IPS-20b (cell line): ENCODE results near the gene KLF7.

Experiments
- H3K27ac ChIP-seq: one replicate; pipeline ENCODE4 v1.5.1; 2013; ENCODE audit warnings: low read length
- H3K27me3 ChIP-seq: 2 replicates; pipeline ENCODE4 v1.6.1; 2013; ENCODE audit warnings: mild to moderate bottlenecking, low read length, inconsistent platforms; ENCODE audit not compliant: insufficient read depth
- H3K36me3 ChIP-seq: 2 replicates; pipeline ENCODE4 v1.6.1; 2013; ENCODE audit warnings: low read depth, mild to moderate bottlenecking, inconsistent platforms, low read length, moderate library complexity; ENCODE audit not compliant: insufficient read depth
- H3K4me1 ChIP-seq: 2 replicates; pipeline ENCODE4 v1.6.1; 2013; ENCODE audit warnings: mild to moderate bottlenecking, control low read depth, inconsistent platforms, low read length, moderate library complexity; ENCODE audit not compliant: insufficient read depth
- H3K4me3 ChIP-seq: 2 replicates; pipeline ENCODE4 v1.5.1; 2013; ENCODE audit warnings: mild to moderate bottlenecking, low read length, inconsistent platforms
- H3K9ac ChIP-seq: 2 replicates; pipeline ENCODE4 v1.6.1; 2013; ENCODE audit warnings: low read depth, mild to moderate bottlenecking, inconsistent platforms, low read length, moderate library complexity
- H3K9me3 ChIP-seq: 2 replicates; pipeline ENCODE4 v1.6.1; 2013; ENCODE audit warnings: mild to moderate bottlenecking, low read depth, low read length, inconsistent platforms; ENCODE audit not compliant: insufficient read depth

The KLF7 gene

DNA sequence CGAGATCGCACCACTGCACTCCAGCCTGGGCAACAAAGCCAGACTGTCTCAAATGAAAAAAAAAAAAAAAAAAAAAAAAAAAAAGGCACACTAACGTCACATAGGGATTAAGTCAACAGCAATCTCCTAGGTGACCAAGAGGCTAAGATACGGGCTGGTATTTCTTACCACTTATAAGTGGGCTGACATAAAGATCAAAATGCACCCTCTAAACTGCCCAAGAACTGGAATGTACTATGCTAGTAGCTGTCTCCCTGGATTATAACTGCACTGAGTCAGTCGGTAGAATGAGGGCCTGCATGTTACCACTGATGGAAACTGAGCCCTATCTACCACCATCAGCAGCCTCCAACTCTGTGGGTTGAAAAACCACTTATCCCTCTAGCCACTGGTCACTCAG, 80.6 kb downstream of the KLF7 start:
- peaks cover 31% of the 10 kb centered on the region for H3K36me3 ChIP-seq
- no peak overlapping the region for H3K27ac ChIP-seq
- peaks cover 4% of the 10 kb centered on the region; the same call in 1 of the 2 replicates for H3K4me1 ChIP-seq

DNA sequence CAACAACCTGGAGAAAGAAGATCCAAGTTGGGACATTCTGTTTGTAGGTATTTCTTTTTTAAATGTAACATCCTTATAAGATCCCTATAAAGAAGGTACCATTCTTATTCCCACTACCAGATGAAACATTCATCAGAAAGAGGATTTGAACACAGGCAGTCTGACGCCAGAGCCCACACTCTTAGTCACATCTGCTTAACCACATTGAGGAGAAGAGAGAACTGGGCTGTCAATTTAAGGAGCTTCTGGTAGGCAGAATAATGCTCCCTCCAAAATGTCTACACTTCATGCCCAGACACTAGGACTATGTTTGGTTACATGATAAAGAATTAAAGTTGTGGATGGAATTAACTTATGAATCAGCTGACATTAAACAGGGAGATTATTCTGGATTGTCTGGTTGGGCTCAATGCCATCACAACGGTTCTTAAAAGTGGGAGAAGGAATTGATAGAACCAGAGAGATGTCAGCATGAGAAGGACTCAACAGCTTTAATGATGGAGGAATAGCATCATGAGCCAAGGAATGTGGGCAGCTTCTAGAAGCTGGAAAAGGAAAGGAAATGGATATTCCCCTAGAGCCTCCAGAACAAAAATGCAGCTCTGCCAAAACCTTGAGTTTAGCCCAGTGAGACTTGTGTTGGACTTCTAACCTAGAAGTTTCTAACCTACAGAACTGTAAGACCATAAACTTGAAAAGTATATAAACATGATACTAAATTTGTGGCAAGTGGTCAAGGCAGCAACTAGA, 82.2 kb downstream of the KLF7 start:
- Histone ChIP-seq H3K27me3 (no peaks in the 10 kb centered on the region), H3K27ac (no peak overlapping the region), H3K4me1 (no peaks in the 10 kb centered on the region), H3K9me3 (no peaks in the 10 kb centered on the region), H3K36me3 (peaks cover 40% of the 10 kb centered on the region), H3K9ac (no peak overlapping the region), H3K4me3 (no peak overlapping the region)

More for the DNA sequence above, 80.6 kb downstream of the KLF7 start:
- H3K9ac ChIP-seq: no peak overlapping the region
- no peak overlapping the region for H3K4me3 ChIP-seq
- H3K9me3 ChIP-seq: no peaks in the 10 kb centered on the region
- H3K27me3 ChIP-seq: no peaks in the 10 kb centered on the region

DNA sequence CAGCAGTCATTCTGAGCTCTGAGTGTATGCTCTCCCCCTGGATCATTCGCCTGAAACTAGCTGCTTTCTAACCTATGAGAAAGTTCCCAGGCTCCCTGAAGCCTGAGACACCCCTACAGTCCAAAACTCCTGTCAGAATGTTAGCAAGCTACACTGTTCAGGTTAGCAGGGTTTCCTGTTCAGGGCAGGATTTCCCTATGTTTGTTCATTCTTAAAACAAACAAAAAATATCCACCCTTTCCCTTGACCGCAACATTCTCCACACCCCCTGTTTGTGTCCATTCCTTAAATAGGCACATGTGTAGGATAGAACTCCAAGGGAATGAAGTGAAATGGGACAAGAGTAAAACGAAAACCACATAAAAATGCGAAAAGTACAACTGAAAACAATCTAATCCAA, 83.1 kb downstream of the KLF7 start:
- Histone ChIP-seq H3K27ac (no peak overlapping the region), H3K9ac (no peak overlapping the region), H3K9me3 (no peaks in the 10 kb centered on the region), H3K36me3 (peaks cover 40% of the 10 kb centered on the region), H3K4me3 (no peak overlapping the region), H3K27me3 (no peaks in the 10 kb centered on the region), H3K4me1 (no peaks in the 10 kb centered on the region)

DNA sequence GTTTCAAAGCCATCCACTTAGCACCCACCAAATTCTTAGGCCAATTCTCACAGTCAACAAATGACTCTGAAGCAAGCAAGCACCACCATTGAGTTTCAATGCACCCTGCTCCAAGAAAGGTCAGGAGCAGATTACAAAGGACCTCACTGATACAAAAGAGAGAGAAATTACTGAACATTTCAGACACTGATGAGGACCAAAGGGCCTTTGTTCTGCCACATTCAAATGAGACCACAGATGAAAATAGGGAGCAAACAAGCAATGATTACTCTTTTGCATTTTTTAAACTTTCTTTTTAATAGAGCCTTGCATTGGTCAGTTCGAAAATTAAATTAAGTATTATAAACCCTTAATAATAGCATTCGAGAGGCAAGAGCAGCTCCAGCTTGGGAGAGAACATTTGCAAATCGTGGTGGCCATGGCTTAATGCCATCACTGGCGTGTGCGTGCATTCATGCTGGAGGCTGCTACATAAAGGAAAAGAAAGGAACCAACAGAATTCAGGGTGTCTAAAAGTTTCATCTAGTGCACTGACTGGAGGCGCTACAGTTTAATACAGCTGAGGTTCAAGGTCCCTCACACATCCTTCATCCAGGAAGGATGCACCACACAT, 87.5 kb downstream of the KLF7 start:
- Histone ChIP-seq H3K4me1 (peaks cover 25% of the 10 kb centered on the region; the same call in 1 of the 2 replicates), H3K27me3 (no peaks in the 10 kb centered on the region), H3K9me3 (no peaks in the 10 kb centered on the region), H3K36me3 (peaks cover 28% of the 10 kb centered on the region), H3K4me3 (no peak overlapping the region), H3K27ac (no peak overlapping the region), H3K9ac (no peak overlapping the region)

DNA sequence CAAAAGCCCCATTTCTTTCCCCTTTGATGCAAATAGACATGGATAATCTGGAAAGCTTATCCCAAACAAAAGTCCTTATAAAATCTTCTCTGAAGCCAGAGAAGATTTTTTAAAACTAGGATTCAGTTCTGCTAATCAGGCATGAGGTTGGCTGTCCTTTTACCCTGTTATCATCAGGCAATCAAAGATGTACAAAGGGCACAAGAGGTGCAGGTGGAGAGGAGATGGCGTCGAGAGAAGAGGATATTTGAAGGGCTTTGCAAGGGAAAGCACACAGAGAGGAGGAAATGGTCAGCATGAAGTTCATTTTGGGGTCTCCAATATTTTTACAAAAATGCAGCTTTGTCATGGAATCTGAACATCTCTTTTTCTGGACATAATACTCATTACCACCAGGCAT, 88.5 kb downstream of the KLF7 start:
- Histone ChIP-seq H3K27ac (no peak overlapping the region), H3K27me3 (no peaks in the 10 kb centered on the region), H3K36me3 (peaks cover 28% of the 10 kb centered on the region), H3K9ac (no peak overlapping the region), H3K9me3 (no peaks in the 10 kb centered on the region), H3K4me1 (peaks cover 25% of the 10 kb centered on the region; the same call in 1 of the 2 replicates), H3K4me3 (no peak overlapping the region)

DNA sequence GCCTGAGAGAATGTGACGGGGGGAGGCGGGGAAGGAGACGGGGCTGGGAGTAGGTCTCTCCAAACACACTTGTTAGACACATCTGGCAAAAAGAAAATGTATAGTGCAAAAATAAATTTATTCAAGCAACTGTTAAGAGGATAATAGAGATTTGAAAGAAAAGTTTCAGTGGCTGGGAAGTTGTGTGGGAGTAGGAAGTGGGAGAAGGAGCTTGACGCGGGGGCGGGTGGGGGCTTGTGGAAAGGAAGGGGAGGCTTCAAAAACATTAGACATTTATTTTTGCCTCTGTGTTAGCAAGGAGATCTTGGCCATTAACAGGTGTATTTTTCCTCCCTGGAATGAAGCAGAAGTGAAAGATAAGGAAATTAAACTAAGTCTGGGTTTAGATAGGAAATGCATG, 90.3 kb downstream of the KLF7 start:
- Histone ChIP-seq H3K9me3 (no peaks in the 10 kb centered on the region), H3K4me1 (peaks cover 25% of the 10 kb centered on the region; the same call in 1 of the 2 replicates), H3K27me3 (no peaks in the 10 kb centered on the region), H3K36me3 (peaks cover 13% of the 10 kb centered on the region), H3K4me3 (no peak overlapping the region), H3K9ac (no peak overlapping the region), H3K27ac (no peak overlapping the region)

DNA sequence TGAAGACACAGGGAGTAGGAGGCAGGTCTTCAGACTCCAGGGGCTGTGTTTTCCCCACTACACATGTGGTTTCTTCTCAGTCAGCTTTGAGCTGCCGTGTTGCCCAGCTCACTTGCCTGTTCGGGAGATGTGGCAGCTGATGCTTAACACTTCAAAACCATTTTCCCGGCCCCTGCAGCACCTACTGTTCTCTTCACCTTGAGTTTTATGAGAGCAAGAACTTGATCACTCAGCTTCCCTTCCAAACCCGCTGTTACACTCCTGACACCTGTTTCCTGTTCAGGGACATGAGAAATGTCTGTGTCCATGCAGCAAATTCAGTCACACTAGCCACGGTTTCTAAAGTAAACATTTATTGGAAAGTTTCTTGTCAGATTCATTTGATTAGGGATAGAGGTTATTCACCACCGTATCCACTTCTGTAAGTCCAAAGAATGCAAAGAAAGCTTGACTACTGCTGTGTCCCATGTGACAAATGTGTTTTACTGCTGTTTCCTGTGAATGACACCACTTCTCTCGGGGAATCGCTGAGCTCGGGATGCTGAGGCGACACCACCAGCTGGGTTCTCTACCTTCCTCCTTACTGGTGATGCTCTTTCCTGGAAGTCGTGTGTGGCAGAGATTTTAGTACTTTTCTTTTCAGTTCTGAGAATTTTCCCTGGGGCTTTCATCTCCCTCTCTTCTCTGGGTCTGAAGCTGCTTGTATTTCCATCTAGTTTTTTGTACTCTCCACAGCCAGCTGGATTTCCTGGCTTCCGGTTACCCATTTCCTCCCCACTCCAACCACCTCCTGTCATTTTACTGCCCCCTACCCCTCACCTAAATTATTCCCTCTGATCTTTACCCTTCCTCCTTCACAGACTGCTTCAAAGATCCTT, 91.7 kb downstream of the KLF7 start:
- no peaks in the 10 kb centered on the region for H3K27me3 ChIP-seq
- no peaks in the 10 kb centered on the region for H3K9me3 ChIP-seq
- H3K4me1 ChIP-seq: peaks cover 25% of the 10 kb centered on the region; the same call in 1 of the 2 replicates
- H3K4me3 ChIP-seq: no peak overlapping the region
- H3K27ac ChIP-seq: no peak overlapping the region
- no peaks in the 10 kb centered on the region for H3K36me3 ChIP-seq
- H3K9ac ChIP-seq: peak overlapping the region; percentile 8; the same call in 1 of the 2 replicates

DNA sequence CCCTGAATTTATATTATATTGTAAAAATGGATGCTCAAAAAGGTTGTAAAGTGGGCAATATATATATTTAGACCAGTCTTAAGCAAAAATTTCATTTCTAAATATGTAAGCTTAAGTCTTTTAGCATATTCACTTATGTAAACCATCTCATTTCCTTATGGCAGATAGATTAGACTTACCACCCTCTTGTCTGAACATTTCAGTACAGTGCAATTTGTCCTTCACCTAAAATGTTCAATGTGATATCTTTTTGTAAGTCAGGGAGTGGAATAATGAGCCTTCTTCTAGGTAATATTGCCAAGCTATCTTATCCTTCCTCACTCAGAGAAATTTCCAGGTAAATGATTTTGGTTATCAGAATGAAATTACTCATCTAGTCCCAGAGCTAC, 92.3 kb downstream of the KLF7 start:
- no peaks in the 10 kb centered on the region for H3K36me3 ChIP-seq
- no peaks in the 10 kb centered on the region for H3K27me3 ChIP-seq
- no peak overlapping the region for H3K4me3 ChIP-seq
- no peaks in the 10 kb centered on the region for H3K9me3 ChIP-seq
- H3K4me1 ChIP-seq: peaks cover 25% of the 10 kb centered on the region; the same call in 1 of the 2 replicates
- H3K9ac ChIP-seq: no peak overlapping the region
- H3K27ac ChIP-seq: no peak overlapping the region

DNA sequence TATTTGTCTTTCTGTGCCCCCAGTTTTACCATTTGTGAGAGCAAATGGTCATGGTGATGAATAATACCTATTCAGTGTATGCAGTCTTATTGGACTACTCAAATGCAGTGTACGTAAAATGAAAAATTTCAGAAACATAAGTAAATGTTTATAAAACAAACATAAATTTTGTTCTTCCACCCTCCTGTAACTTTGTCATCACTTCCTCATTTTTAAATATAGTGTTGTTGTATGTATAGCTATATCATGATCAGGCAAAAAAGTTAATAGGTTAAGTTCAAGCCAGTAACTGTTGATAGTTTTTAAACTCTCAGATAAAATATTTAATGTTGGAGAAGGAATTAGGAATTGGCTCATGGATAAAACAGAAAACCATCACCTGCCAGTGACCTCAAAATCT, 93.2 kb downstream of the KLF7 start:
- H3K36me3 ChIP-seq: no peaks in the 10 kb centered on the region
- H3K9ac ChIP-seq: no peak overlapping the region
- H3K4me1 ChIP-seq: peaks cover 25% of the 10 kb centered on the region; the same call in 1 of the 2 replicates
- H3K27me3 ChIP-seq: no peaks in the 10 kb centered on the region
- no peaks in the 10 kb centered on the region for H3K9me3 ChIP-seq
- no peak overlapping the region for H3K4me3 ChIP-seq
- H3K27ac ChIP-seq: no peak overlapping the region

DNA sequence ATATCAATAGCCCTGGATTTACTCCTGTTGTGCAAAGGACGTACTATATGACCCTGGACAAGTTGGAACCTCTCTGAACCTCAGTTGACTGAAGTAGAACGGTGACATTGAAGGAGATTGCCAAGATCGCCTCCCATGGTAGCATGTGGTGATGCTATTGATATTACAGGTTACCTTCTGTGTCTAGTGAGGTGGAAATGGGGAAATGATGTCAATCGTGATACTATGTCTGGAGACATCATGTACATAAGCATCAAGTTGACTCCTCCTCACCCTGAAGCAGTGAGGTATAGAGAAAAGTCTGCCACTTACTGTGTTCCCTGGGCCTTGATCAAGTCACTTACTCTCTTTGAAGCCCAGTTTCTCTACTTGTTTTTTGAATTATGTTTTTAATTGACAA, 93.9 kb downstream of the KLF7 start:
- Histone ChIP-seq H3K9ac (no peak overlapping the region), H3K36me3 (no peaks in the 10 kb centered on the region), H3K4me3 (no peak overlapping the region), H3K27ac (no peak overlapping the region), H3K9me3 (no peaks in the 10 kb centered on the region), H3K27me3 (no peaks in the 10 kb centered on the region), H3K4me1 (peaks cover 20% of the 10 kb centered on the region; the same call in 1 of the 2 replicates)

DNA sequence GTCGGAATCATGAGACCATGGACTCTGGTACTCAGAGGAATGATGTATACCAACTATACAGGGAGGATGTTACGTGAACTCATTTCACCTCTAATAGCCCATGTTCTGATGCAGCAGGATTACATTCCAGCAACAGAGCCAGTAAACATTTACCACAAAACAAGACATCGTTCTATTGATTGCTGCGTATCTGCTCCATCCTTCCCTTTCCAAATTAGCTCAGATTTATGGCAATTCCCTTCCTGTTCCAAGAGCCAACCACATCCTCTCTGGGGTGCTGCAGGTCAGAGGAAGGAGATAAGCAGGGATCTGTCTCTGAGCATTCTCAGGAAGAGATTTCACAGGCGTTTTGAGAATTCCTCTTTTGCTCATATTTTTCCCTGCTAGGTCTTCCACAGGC, 98.3 kb downstream of the KLF7 start:
- no peaks in the 10 kb centered on the region for H3K4me1 ChIP-seq
- no peaks in the 10 kb centered on the region for H3K36me3 ChIP-seq
- H3K9me3 ChIP-seq: no peaks in the 10 kb centered on the region
- H3K4me3 ChIP-seq: no peak overlapping the region
- H3K27me3 ChIP-seq: no peaks in the 10 kb centered on the region
- H3K9ac ChIP-seq: no peak overlapping the region
- no peak overlapping the region for H3K27ac ChIP-seq
